ENCODE measurements around the gene LRP1-AS.
A peak's percentile ranks its signal among the peaks of the same experiment; 100 is the strongest.

Gene LRP1-AS

GRCh38 chr12:57146961-57147944, at the start of gene LRP1-AS:
TSS of gene LRP1-AS (minus strand) at chr12:57147619.
- DNase-seq (ENCODE audit: low read depth in 2 of 2), result no peak

- no peak for DNase-seq (ENCODE audit: low read depth in 2 of 2)
Measured at GRCh38 chr12:57196956-57197355, 49.5 kb upstream of the LRP1-AS start.

- no peak for DNase-seq (ENCODE audit: low read depth in 2 of 2)
Measured at GRCh38 chr12:57196439-57196838, 49.0 kb upstream of the LRP1-AS start.

- DNase-seq (ENCODE audit: low read depth in 2 of 2), result no peak
Measured at GRCh38 chr12:57195611-57196371, 48.4 kb upstream of the LRP1-AS start.

- no peak for DNase-seq (ENCODE audit: low read depth in 2 of 2)
Measured at GRCh38 chr12:57195186-57195585, 47.8 kb upstream of the LRP1-AS start.

GRCh38 chr12:57194253-57194652, 46.8 kb upstream of the LRP1-AS start:
- DNase-seq (ENCODE audit: low read depth in 2 of 2), result no peak

GRCh38 chr12:57193706-57194245, 46.4 kb upstream of the LRP1-AS start:
- DNase-seq (ENCODE audit: low read depth in 2 of 2), result no peak

GRCh38 chr12:57192920-57193319, 45.5 kb upstream of the LRP1-AS start:
- DNase-seq (ENCODE audit: low read depth in 2 of 2), result no peak

GRCh38 chr12:57191410-57191809, 44.0 kb upstream of the LRP1-AS start:
- DNase-seq (ENCODE audit: low read depth in 2 of 2), result no peak

- no peak for DNase-seq (ENCODE audit: low read depth in 2 of 2)
Measured at GRCh38 chr12:57190821-57191220, 43.4 kb upstream of the LRP1-AS start.

GRCh38 chr12:57190037-57190436, 42.6 kb upstream of the LRP1-AS start:
- no peak for DNase-seq (ENCODE audit: low read depth in 2 of 2)

- no peak for DNase-seq (ENCODE audit: low read depth in 2 of 2)
Measured at GRCh38 chr12:57188090-57188425, 40.6 kb upstream of the LRP1-AS start.

GRCh38 chr12:57187222-57188089, 40.0 kb upstream of the LRP1-AS start:
- DNase-seq (ENCODE audit: low read depth in 2 of 2), result no peak

GRCh38 chr12:57185906-57186508, 38.6 kb upstream of the LRP1-AS start:
- no peak for DNase-seq (ENCODE audit: low read depth in 2 of 2)

GRCh38 chr12:57185403-57185802, 38.0 kb upstream of the LRP1-AS start:
- DNase-seq (ENCODE audit: low read depth in 2 of 2), result no peak

- DNase-seq (ENCODE audit: low read depth in 2 of 2), result no peak
Measured at GRCh38 chr12:57183939-57184725, 36.7 kb upstream of the LRP1-AS start.

GRCh38 chr12:57182918-57183575, 35.6 kb upstream of the LRP1-AS start:
- DNase-seq (ENCODE audit: low read depth in 2 of 2), result peak; percentile 74 to 82

GRCh38 chr12:57181561-57182155, 34.2 kb upstream of the LRP1-AS start:
- no peak for DNase-seq (ENCODE audit: low read depth in 2 of 2)

- DNase-seq (ENCODE audit: low read depth in 2 of 2), result no peak
Measured at GRCh38 chr12:57181072-57181471, 33.7 kb upstream of the LRP1-AS start.
